Measurements from ENCODE around the gene C8A. TPM values are rescaled to one million over a fixed set of nuclear protein-coding genes. Genes with fewer than 3 reads are reported as not detected.

The C8A gene
- total RNA-seq, 1 experiment from 2014 or later = not detected

Other genes starting within 250 kb of the C8A start
- gene PRKAA2, start 209.5 kb upstream of the C8A start, total RNA-seq (2014; rRNA removed; shearing (Covaris generic)) = 2.9 and 3.2 TPM in 2 replicates
- not detected in 2 replicates for gene FYB2, start 35.4 kb upstream of the C8A start, total RNA-seq (2014; rRNA removed; shearing (Covaris generic))
- gene C8B, start 111.2 kb downstream of the C8A start, total RNA-seq (2014; rRNA removed; shearing (Covaris generic)) = not detected in 2 replicates

Data from SK-MEL-5 (cell line).